Fibroblast of skin of scalp (primary cell): ENCODE measurements around the gene TMEM163. TPM values are rescaled to one million over a fixed set of nuclear protein-coding genes. Genes with fewer than 3 reads are reported as not detected.
A peak's percentile ranks its signal among the peaks of the same experiment; 100 is the strongest.
"Not testable (repeated sequence)": the region's sequence is repeated elsewhere in the genome, so short reads cannot be mapped to it uniquely, and the experiment has no call there.

Experiments
- DNase-seq: peaks from one replicate; pipeline ENCODE4 v3.0.0-alpha.2; 2013
- polyA plus RNA-seq, 2 experiments: library from polyadenylated mRNA; unstranded; fragments of 120-200 nt; gene quantifications; one replicate each; pipeline ENCODE4 v1.2.1, GENCODE V29; 2013; ENCODE audit not compliant: insufficient read length in 2 of 2

The TMEM163 gene
- not detected for polyA plus RNA-seq (2013, experiment 1 of 2; ENCODE audit: insufficient read length)
- 0.35 TPM for polyA plus RNA-seq (2013, experiment 2 of 2; ENCODE audit: insufficient read length)

GRCh38 chr2:134718817-134719814 is at the start of gene TMEM163:
Gene TMEM163 (minus strand): TSS chr2:134719000.
- DNase-seq = no peak

GRCh38 chr2:134766583-134766982 is 47.8 kb upstream of the TMEM163 start:
- no peak for DNase-seq

- no peak for DNase-seq
Measured at GRCh38 chr2:134765987-134766386, 47.2 kb upstream of the TMEM163 start.

GRCh38 chr2:134764164-134764563 is 45.4 kb upstream of the TMEM163 start:
- no peak for DNase-seq

- DNase-seq = no peak
Measured at GRCh38 chr2:134763164-134763710, 44.4 kb upstream of the TMEM163 start.

- DNase-seq = no peak
Measured at GRCh38 chr2:134762508-134762907, 43.7 kb upstream of the TMEM163 start.

- DNase-seq = no peak
Measured at GRCh38 chr2:134760385-134760784, 41.6 kb upstream of the TMEM163 start.

GRCh38 chr2:134758633-134759032 is 39.8 kb upstream of the TMEM163 start:
- DNase-seq = no peak

GRCh38 chr2:134751981-134752380 is 33.2 kb upstream of the TMEM163 start:
- DNase-seq = not testable (repeated sequence)

GRCh38 chr2:134745546-134745945 is 26.7 kb upstream of the TMEM163 start:
- no peak for DNase-seq

GRCh38 chr2:134745023-134745422 is 26.2 kb upstream of the TMEM163 start:
- no peak for DNase-seq

- peak; percentile 7 for DNase-seq
Measured at GRCh38 chr2:134739879-134740301, 21.1 kb upstream of the TMEM163 start.

- no peak for DNase-seq
Measured at GRCh38 chr2:134739236-134739878, 20.6 kb upstream of the TMEM163 start.

- DNase-seq = peak; percentile 20
Measured at GRCh38 chr2:134738141-134738870, 19.5 kb upstream of the TMEM163 start.

GRCh38 chr2:134737671-134738070 is 18.9 kb upstream of the TMEM163 start:
- DNase-seq = no peak

GRCh38 chr2:134736167-134736880 is 17.5 kb upstream of the TMEM163 start:
- peak; percentile 69 for DNase-seq

GRCh38 chr2:134728163-134728562 is 9.4 kb upstream of the TMEM163 start:
- DNase-seq = no peak

GRCh38 chr2:134727385-134727784 is 8.6 kb upstream of the TMEM163 start:
- peak; percentile 15 for DNase-seq

- DNase-seq = no peak
Measured at GRCh38 chr2:134726645-134727044, 7.8 kb upstream of the TMEM163 start.

- DNase-seq = no peak
Measured at GRCh38 chr2:134725876-134726275, 7.1 kb upstream of the TMEM163 start.

- DNase-seq = no peak
Measured at GRCh38 chr2:134724341-134724740, 5.5 kb upstream of the TMEM163 start.

GRCh38 chr2:134723742-134724141 is 4.9 kb upstream of the TMEM163 start:
- not testable (repeated sequence) for DNase-seq
